ENCODE results near the gene RIMBP2.
"Not testable (repeated sequence)": the region's sequence is repeated elsewhere in the genome, so short reads cannot be mapped to it uniquely, and the experiment has no call there.

RIMBP2 gene

DNA sequence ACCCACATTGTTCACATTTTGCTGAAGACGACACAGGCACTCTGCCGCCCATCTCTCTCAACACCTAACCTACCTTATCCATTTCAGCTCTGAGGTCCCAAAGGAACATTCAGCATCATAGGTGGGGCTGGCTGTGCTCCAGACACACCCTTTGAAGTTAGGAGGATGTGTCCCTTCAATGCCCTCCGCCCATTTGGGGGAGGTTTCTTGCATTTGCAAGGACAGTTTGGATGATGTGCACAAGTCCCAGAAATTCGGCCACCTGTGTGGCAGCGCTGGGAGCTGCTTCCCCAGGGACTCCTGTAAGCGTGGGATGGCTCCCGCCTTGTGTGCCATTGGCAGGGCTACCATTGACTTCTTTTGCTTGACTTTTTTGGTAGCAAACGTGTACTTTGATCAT is 113.8 kb downstream of the RIMBP2 start:
- DNase-seq (ENCODE audit: low read depth in 2 of 2), result no peak

DNA sequence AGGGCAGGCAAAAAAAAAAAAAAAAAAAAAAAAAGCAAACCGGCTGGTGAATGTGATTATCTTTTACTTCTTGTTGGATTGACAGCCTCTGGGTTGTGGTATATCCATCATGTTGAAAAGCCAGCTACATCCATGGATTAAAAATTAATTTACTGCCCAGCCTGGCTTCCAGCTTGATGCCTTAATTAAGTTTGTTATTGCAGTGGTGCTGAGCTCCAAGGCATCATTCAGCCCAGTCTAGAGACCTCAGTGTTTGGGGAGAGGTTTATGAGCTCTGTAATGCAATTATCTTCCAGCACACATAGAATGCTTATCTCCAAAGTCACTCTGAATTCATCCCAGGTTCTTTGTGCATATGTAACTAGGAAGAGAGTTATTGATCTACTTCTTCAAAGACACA is 114.8 kb downstream of the RIMBP2 start:
- no peak for DNase-seq (ENCODE audit: low read depth in 2 of 2)

DNA sequence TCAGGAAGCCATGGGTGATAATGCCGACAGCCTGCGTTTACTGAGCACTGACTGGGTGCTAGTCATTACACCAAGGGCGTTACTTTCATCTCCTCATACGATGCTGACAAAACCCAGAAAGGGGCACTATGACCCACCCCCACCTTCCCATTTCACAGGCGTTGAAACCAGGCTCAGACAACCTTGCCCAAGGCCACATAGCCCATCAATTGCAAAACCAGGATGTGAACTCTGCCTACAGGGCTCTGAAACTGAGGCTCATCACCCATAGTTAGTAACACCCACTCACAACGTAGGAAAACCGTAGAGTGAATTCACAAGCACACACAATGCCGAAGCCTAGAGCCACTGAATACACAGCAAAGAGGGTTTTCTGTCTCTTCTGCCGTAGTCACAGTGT is 119.9 kb downstream of the RIMBP2 start:
- DNase-seq (ENCODE audit: low read depth in 2 of 2), result no peak

DNA sequence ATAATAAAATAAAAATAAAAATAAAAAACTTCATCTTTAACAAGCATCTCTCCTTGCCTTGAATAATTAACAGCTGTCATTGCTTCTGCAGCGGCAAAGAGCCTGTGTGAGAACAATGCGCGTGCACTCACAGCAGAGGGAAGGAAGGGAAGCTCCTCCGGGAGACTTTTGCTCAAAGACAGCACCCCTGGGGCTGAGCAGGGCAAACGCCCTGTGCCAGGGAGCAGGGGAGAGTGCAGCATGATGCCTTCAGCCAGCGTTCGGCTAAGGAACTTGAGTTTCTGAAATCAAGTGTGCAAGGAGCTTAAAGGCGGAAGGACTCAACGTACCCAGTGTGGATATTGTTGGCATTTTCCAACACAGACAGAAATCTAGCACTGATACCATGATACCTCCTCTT is 120.5 kb downstream of the RIMBP2 start:
- DNase-seq (ENCODE audit: low read depth in 2 of 2), result no peak

DNA sequence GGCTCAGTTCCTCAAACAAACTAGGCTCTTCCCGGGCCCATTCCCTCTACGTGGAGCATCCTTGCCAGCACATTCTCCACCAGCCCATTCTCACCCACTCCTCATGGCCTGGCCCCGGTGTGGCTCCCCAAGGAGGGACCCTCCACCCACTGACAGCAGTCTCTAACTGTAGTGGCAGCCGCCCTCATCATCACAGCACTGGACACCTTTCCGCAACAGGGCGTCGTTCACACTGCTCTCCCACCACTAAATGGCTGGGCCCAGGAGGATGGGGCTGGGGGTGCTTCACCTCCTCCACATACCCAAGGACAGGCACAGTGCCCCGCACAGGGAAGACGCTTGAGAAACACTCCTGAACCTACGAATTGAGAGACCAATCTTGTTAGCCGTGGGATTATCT is 123.0 kb downstream of the RIMBP2 start:
- DNase-seq (ENCODE audit: low read depth in 2 of 2), result no peak

DNA sequence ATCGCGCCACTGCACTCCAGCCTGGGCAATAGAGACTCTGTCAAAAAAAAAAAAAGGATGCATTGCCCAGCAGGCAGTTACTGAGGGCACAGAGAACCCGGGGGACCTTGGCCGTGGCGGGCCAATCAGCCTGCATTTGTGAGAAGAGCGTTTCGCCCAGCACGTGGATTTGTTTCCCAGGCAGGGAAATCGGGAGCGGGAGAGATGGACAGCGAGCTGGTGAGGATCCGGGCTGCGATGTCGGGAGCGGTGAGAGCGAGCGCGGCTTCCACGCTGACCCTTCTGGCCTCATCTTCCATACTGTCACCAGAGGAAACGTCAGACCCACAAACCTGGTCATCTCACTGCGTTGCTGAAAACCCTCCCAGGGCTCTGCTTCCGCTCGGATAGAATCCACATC is 123.5 kb downstream of the RIMBP2 start:
- no peak for DNase-seq (ENCODE audit: low read depth in 2 of 2)

DNA sequence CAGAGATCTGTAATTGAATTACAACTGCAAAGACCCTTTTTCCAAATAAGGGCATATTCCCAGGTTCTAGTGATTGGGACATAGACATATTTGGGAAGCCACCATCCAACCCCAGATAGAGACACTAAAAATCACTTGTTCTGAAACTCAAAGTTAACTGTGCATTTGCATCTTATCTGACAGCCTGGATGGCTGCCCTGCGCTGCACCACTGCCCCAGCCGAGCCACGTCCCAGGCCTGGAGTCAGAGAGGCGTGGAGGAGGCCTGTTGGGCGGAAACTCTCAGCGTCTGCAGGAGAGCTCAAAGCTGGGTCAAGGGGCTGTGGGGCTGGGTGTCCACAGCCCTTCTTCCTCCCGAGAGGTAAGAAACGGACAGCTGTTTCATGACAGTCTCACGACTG is 124.4 kb downstream of the RIMBP2 start:
- no peak for DNase-seq (ENCODE audit: low read depth in 2 of 2)

DNA sequence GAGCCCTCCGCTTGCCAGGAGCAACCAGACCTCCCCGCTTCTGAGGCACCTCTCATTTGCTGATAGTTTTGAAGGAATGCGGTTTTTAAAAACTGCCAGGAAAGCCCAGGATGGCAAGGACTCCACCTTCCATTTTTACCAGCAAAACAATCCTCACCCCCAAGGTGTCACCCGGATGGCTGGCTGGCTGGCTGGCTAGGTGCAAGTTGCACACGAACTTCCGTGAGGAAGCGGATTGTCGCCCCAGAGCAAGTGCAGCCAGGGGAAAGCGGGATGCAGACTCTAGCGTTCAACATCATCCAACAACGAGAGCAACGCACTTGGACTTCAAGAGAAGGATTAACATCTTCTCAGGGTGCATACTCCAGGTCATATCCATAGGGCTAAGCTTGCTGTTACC is 125.4 kb downstream of the RIMBP2 start:
- DNase-seq (ENCODE audit: low read depth in 2 of 2), result no peak

DNA sequence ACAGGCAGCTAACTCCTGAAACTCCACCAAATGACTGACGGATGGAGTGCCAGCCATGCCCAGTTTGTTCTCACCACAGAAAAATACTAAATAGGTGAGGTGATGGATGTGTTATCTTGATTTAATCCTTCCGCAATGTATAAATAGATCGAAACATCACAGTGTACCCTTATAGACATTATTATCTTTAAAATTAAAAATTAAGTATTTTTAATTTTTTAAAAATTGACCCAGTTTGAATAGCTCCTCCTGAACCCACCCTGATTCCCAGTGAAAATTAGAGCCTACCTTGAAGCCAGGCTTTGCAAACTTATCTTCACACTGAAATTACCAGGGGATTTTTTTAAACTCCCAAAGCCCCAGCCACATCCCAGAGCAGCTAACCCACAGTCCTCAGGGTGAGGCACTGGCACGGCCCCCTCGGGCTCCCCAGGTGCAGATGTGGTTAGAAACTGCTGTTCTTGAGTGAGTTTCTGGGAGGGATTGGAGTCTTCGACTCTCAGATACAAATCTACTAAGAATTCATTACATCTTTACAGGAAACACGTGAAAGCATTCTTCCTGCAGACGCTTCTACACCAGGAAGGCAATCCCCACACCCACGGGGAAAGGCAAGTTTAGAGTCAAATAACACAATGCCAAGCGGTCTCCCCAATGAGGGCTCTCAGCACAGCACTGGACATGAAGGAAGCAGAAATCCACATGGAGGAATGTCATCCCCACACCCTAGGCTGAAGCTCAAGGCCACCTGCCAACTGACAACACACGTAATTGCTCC is 126.4 kb downstream of the RIMBP2 start:
- DNase-seq (ENCODE audit: low read depth in 2 of 2), result no peak

DNA sequence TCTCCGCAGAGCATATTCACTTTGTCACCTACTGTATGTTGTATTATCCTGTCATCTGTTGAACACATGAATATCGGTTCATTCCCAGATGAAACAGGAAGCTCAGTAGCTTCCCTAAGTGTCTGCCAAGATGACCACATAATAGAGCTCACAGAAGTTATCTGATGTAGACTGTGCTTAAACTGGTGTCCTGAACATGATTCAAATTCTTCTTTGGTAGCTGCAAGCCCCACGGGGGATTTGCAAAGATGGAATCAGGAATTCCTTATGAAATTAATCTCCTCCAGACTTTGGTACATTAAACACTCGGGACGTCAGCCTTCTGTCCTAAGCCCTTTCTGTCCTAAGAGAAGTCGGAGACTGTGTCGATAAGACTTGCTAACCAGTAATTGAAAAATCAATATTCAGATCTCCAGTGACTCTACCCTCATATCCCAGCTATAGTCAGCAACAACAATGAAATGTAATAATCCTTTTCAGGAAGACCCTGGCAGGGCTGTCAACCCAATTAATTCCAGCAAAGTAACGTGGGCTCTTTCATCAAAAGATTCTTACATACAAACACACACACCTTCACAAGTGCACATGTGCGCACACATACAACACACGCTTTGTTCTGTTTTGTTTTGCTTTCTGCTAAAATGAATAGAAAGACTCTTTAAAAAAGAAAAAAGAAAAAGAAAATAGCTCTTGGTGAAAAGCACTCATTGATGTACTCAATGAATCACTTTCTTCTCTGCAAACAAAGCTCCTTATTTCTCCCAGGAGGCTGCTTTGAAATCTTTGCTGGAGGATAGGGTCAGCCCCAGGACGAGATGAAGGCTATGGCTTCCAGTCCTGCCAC is 127.2 kb downstream of the RIMBP2 start:
- DNase-seq (ENCODE audit: low read depth in 2 of 2), result no peak

DNA sequence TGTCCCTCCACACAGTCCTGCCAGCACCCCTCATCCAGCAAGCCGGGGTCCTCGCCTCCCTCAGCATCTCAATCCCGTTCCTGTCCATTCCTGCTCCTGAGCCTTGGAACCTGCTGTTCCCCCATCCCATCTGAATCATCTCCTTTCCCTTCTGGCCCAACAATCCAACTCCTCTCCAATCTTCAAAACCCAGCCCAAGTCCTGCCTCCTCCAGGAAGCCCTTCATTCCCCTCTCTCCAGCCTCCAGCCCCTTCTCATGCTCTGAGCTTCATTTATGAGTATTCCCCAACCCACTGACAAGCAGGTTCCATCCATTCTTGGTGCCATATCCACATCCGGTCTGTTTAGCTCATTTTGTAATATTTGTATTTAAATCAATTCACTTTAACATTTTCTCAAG is 128.1 kb downstream of the RIMBP2 start:
- DNase-seq (ENCODE audit: low read depth in 2 of 2), result no peak

DNA sequence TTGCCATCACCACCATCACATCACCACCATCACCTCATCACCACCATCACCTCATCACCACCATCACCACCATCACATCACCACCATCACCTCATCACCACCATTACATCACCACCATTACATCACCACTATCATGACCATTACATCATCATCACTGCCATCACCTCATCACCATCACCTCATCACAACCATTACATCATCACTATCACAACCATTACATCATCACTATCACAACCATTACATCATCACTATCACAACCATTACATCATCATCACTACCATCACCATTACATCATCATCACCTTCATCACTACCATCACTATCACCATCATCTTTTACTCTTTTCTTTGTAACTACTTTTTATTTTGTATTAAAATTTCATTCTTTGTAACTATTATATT is 131.6 kb downstream of the RIMBP2 start:
- not testable (repeated sequence) for DNase-seq (ENCODE audit: low read depth in 2 of 2)

DNA sequence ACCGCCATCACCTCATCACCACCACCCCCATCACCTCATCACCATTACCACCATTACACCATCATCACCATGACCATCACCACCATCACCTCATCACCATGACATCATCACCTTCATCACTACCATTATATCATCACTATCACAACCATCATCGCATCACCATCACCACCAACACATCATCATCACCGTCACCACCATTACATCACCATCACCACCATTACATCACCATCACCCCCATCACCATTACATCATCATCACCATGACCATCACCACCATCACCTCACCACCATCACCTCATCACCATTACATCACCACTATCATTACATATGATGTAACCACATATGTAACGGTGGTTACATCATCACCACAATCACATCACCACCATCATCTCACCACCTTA is 132.3 kb downstream of the RIMBP2 start:
- no peak for DNase-seq (ENCODE audit: low read depth in 2 of 2)

DNA sequence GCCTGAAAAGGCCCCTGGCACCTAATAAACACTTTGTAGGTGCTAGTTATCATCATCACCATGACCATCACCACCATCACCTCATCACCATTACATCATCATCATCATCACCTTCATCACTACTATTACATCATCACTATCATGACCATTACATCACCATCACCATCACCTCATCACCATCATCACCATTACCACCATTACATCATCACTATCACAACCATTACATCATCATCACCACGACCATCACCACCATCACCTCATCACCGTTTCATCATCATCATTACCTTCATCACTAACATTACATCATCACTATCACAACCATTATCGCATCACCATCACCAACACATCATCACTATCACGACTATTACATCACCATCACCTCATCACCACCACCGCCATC is 132.8 kb downstream of the RIMBP2 start:
- DNase-seq (ENCODE audit: low read depth in 2 of 2), result no peak

DNA sequence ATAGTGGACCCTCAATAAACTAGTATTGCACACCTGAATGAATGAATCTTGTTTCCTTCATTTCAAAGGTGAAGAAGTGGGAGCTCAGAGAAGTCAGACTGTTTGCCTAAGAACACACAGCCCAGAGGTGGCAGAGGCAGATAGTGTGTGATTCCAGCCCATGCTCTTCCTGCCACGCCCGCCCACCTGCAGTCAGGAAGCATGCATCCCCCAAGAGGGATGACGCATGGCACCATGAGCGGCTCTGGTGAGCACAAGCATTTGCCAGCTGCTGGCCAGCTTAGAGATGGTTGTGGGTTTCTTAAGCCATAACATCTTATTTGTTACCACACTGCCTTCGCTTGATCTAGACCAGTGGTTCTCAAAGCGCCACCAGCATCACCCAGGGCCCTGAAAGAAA is 133.8 kb downstream of the RIMBP2 start:
- no peak for DNase-seq (ENCODE audit: low read depth in 2 of 2)

DNA sequence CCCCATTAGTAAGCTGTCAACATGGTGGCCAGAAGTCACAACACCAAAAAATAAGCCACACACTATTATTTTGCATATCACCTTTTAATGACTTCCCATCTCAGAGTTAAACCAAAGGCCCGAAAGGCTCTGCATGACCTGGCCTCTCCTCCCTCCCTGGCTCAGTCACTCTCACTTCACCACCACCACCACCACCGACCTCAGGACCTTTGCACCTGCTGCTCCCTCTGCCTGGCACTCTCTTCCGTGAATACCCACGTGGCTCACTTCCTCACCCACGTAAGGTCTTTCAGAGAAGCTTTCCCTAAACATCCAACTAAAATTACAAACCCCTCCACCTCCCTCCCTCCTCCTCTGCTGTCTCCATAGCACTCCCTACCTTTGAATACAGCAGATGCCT is 134.3 kb downstream of the RIMBP2 start:
- DNase-seq (ENCODE audit: low read depth in 2 of 2), result no peak

DNA sequence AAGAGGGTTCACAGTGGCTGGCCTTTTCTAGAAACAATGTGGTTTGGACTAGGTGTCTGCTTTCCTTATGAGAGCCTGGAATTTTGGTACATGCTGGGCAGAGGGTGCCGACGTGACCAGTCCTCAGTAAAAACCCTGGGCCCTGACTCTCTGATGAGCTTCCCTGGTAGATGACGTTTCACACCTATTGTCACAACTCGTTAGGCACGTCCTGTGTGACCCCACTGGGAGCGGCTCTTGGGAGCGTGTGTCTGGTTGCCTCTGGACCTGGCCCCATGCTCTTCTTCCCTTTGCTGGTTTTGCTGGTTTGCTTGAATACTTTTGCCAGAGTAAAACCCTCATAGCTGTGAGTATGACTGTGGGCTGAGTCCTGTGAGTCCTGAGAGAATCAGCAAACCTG is 136.9 kb downstream of the RIMBP2 start:
- DNase-seq (ENCODE audit: low read depth in 2 of 2), result no peak

DNA sequence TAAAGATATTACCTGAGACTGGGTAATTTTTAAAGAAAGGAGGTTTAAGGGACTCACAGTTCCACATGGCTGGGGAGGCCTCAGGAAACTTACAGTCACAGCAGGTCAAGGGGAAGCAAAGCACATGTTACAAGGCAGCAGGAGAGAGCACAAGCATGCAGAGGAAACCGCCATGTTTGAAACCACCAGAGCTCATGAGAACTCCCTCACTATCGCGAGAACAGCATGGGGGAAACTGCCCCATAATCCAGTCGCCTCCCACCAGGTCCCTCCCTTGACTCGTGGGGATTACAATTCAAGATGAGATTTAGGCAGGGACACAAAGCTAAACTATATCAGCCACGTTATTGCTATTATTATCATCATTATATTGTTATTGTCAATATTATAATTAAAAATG is 138.7 kb downstream of the RIMBP2 start:
- DNase-seq (ENCODE audit: low read depth in 2 of 2), result no peak

DNA sequence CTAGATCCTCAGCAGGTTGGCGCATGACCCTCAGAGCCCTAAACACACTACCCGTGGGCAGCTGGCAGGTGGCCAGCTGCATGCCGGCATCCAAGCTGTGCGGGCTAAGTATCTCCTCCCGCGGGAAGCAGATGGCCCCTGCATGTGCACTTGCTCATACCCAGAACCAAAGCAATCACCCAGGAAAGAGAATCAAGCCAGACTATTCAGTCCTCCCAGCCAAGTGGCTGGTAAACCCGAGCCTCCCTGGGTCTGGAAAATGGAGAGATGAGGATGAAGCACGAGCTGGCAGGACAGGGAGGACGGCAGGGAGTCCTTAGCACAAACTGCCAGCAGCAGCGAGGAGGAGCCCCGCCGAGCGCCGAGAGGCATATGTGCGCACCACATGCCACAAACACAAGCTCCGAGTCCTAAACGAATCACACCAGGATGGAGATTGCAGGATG is 139.7 kb downstream of the RIMBP2 start:
- no peak for DNase-seq (ENCODE audit: low read depth in 2 of 2)

DNA sequence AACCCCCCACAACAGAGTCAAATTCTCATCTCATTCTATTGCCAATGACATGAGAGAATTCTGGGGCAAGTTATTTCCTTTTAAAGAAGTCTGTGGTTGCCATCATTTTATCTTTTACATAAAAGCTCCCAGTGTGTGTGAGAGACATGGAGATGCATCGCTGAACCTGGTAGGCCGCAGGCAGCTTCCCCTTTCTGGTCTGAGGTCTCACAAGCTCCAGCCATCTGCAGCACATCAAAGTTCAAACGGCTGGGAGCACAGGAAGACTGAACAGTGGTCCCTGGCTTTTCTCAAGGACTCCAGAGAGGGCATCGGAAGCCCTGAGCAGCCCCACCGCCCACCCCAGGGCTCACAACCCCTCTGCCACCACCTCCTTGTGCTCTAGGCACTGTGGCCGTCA is 141.7 kb downstream of the RIMBP2 start:
- no peak for DNase-seq (ENCODE audit: low read depth in 2 of 2)

DNA sequence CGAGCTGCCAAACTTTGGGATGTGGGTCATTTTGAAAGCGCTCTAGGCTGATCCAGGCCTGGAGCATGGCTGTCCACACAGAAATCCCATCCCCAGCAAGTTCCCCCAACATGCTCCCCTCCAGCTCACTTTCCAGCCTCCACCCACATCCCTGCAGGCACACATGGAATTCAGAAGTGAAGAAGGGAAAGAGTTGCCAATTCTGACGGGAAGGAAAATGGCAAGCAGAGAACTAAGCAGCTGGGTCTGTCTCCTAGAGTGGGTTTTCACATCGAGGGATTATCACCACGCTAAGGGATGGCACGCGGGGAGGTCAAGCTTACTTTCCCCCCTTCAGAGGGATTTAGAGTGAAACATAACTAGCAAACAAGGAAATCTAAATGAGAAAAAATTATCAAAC is 142.3 kb downstream of the RIMBP2 start:
- DNase-seq (ENCODE audit: low read depth in 2 of 2), result no peak

DNA sequence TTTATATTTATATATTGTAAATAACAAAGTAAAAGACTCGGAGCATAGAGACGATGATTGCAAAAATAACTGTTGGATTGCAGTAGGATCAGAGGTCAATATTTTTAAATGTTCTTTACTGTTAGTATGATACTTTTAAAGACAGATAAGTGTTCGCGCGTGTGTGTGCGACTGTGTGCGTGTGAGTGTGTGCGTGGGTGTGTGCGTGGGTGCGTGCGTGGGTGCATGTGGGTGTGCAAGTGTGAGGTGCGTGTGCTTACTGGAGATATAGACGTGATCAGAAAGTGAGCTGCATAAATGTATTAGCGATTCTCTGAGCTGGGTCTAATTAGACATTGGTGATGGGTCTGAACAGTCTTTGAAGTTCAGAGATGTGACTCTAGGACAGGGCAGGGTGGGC is 142.9 kb downstream of the RIMBP2 start:
- DNase-seq (ENCODE audit: low read depth in 2 of 2), result no peak

DNA sequence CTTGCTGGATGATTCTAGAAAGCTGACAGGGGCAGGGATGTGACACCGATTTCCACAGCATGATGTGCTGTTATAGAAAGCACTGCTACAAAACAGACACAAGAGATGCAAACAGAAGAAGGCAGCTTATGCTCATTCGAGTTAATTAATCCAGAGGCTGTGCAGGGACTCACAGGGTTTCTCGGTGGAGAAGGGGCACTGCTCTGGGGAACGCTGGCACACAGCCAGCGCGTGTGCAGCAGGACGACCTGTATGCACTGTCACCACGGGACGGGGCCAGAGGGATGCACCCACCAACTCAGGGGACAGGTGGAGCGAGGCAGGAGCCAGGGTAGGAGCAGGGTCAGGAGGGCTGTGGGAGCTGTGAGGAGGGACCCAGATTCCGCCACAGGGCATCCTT is 143.5 kb downstream of the RIMBP2 start:
- no peak for DNase-seq (ENCODE audit: low read depth in 2 of 2)

Measured in stimulated activated CD4-positive, alpha-beta T cell treated with anti-CD3 and anti-CD28 coated beads, Interleukin-15, amount 100 ng/mL, for 48 hours (primary cell).